Heart right ventricle (tissue), 16 donors: ENCODE data around the gene AASS. TPM values are rescaled to one million over a fixed set of nuclear protein-coding genes. Genes with fewer than 3 reads are reported as not detected.

Experiments used
- ATAC-seq, 8 donors: fragments of 200-7000 bp; cut with Tn5 transposase; one replicate each; pipeline ENCODE4 v1.9.1; 2020; ENCODE audit warnings: mild to moderate bottlenecking in 8 of 8, moderate library complexity in 8 of 8, moderate number of reproducible peaks in 1 of 8
- DNase-seq, 2 donors: peaks; one replicate each; pipeline ENCODE4 v3.0.0-alpha.2; 2020
- H3K27ac ChIP-seq, 10 donors: fragments of 200-600 bp; sonication (generic) in 2 of 10; one replicate each; pipeline versions ENCODE4 v1.5.0 to v1.8.0; 2020 to 2022; ENCODE audit warnings: mild to moderate bottlenecking in 3 of 10
- H3K27me3 ChIP-seq, 7 donors: fragments of 200-600 bp; one replicate each; pipeline ENCODE4 v1.8.0; 2021 to 2022; ENCODE audit warnings: mild to moderate bottlenecking in 2 of 7
- H3K36me3 ChIP-seq, 9 donors: fragments of 200-600 bp; sonication (generic) in 1 of 9; one replicate each; pipeline versions ENCODE4 v1.5.0 to v1.8.0; 2020 to 2022; ENCODE audit warnings: mild to moderate bottlenecking in 2 of 9
- H3K4me1 ChIP-seq, 9 donors: fragments of 200-600 bp; sonication (generic) in 1 of 9; one replicate each; pipeline versions ENCODE4 v1.5.0 to v1.8.0; 2020 to 2022; ENCODE audit warnings: mild to moderate bottlenecking in 4 of 9
- H3K4me3 ChIP-seq, 10 donors: fragments of 200-600 bp; sonication (generic) in 2 of 10; one replicate each; pipeline versions ENCODE4 v1.5.0 to v1.8.0; 2020 to 2022; ENCODE audit warnings: mild to moderate bottlenecking in 7 of 10, moderate library complexity in 2 of 10
- H3K9me3 ChIP-seq, 11 donors: fragments of 200-600 bp in 10 of 11; sonication (generic) in 2 of 11; one replicate each; pipeline versions ENCODE4 v1.5.0 to v1.8.0; 2013 to 2022; ENCODE audit warnings: mild to moderate bottlenecking in 2 of 11, control low read depth in 1 of 11, moderate library complexity in 1 of 11
- CTCF ChIP-seq, 9 donors: fragments of 200-600 bp; sonication (generic) in 2 of 9; IDR thresholded peaks; one replicate each; pipeline versions ENCODE4 v1.5.0 to v1.8.0; 2021 to 2022; ENCODE audit warnings: antibody characterized with exemption in 9 of 9, mild to moderate bottlenecking in 5 of 9, moderate library complexity in 1 of 9
- WGBS, 2 donors: extraction: QIAGEN DNeasy Blood & Tissue Kit; methylation state at CpG; one replicate each; pipeline ENCODE4 v1.1.7; 2013; ENCODE audit warnings: inconsistent platforms in 1 of 2; 5-methylcytosine and 5-hydroxymethylcytosine counted together
- intact Hi-C, 10 donors: fragments of 100-400 bp; cut with DNase I; formaldehyde crosslinking; loops; one replicate each; pipeline versions ENCODE4 v1.11.1 to v1.14.2; 2022
- polyA plus RNA-seq, 2 donors: library from polyadenylated mRNA; stranded (reverse); fragments of 200-250 nt; gene quantifications; one replicate each; pipeline ENCODE4 v1.2.3, GENCODE V29; 2013
- total RNA-seq, 10 donors: library from RNA; stranded (reverse); fragmentation: NEBNext Ultra II Directional in 3 of 10; extraction: Animal tissue kit (Norgen Biotek cat#: 25700) in 3 of 10; gene quantifications; one replicate each; pipeline versions ENCODE4 v1.2.1 to v1.2.4, GENCODE V29; 2021 to 2023
- donor health status: Arrhythmogenic right ventricular cardiomyopathy.
- donor health status: ischemic (EF 13 %, LVEDD 7.1; RV severe dilation, severe dysfunction).
- donor health status: healthy with polysubstance abuse.
- donor health status: DM: no; HTN: yes; CAD: no.
- donor health status: DM: no; HTN: no; CAD: no.
- donor health status: ischemic (EF 25% LVEDD 6.9; RV normal size, moderate dysfunction).
- donor health status: ischemic (EF 25% LVEDD 5.7; RV mildly dilated, moderate dysfunction).
- donor health status: healthy.
- donor health status: DM: yes; HTN: yes; CAD: no.
- donor health status: Ischemic cardiomyopathy.
- donor health status: ischemic (EF 35%, LVEDD 5.7; RV mildly dilated, moderate dysfunction).
- donor health status: nonischemic (EF 11% LVEDD 7.7; RV severe dilation, severe dysfunction).
- donor health status: DM: yes; HTN: yes; CAD: no.
- donor health status: PGD.
- donor health status: ischemic (EF 29% LVEDD 5.4; RV normal size, mild dysfunction).
- donor health status: nonischemic (EF 23%, LVEDD 6.1; RV moderate dilation, normal function).

AASS gene
- total and polyA plus RNA-seq, 12 donors: 14.6 to 48.1 (median 29.1) TPM

- H3K27ac ChIP-seq: no peak overlapping the region
- no peaks in the 10 kb centered on the region for H3K36me3 ChIP-seq
- intact Hi-C loops: no loop called here
- DNase-seq (no peak), ATAC-seq (no peak)
- H3K4me1 ChIP-seq: peaks cover 0 to 19% (median 7%) of the 10 kb centered on the region in 9 donors
- no peak overlapping the region for H3K4me3 ChIP-seq
- TF ChIP-seq CTCF (IDR thresholded peaks at IDR 0.05): no peak
- H3K9me3 ChIP-seq: no peaks in the 10 kb centered on the region
- WGBS, 2 donors: 44 to 77% methylated on average over 3 of the region's 3 CpGs
- H3K27me3 ChIP-seq: peaks cover 0 to 8% (median 0%) of the 10 kb centered on the region in 7 donors
Observed at GRCh38 chr7:122148081-122148480, 4.0 kb upstream of the AASS start.

DNA sequence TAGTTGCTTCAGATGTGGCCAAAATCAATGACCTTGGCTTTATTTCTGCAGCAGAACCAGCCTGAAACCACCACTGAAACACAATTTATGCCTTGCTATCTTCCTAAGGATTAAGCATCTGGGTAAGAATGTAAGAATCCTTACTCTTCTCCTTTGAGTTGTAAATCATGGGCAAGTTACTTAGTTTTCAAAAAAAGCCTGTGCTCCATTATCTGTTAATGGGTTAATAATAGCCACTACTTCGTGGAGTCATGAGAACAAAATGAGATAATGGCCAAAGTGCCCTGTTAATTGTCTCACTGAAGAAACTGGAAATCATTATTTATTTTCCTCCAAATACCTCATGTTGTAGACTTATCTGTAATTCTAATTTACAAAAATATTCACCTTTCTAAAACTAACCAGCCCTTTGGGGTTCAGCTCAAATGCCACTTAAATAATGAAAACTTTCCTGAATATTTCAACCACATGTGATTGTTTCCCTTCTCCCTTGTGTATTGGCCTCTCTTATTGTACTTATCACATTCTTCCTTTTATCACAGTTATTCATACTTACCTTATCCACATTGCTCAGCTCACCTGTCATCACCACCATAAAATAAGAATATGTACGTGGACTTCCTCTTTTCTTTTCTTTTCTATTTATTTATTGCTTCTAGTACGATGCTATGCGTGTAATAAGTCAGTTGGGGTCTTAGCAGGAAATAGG, 2.0 kb upstream of the AASS start:
- WGBS, 2 donors: 26 to 51% methylated on average over 4 of the region's 4 CpGs

GRCh38 chr7:122143376-122143750, 686 bp downstream of the AASS start:
- Histone ChIP-seq H3K4me3 (peak overlapping the region; percentile 58 to 96 (median 84)), H3K36me3 (no peaks in the 10 kb centered on the region), H3K4me1 (peaks cover 0 to 38% (median 19%) of the 10 kb centered on the region in 9 donors), H3K27ac (peak overlapping the region; percentile 71 to 96 (median 92)), H3K27me3 (peaks cover 0 to 10% (median 0%) of the 10 kb centered on the region in 7 donors), H3K9me3 (no peaks in the 10 kb centered on the region)
- peak; percentile 6 to 62 (median 20) for ATAC-seq
- TF ChIP-seq CTCF (IDR thresholded peaks at IDR 0.05): no peak
- intact Hi-C loops: loop anchor here in 1 of 10 donors (5.0 kb wide), 1 partner anchor 1414 kb away; the partner anchor contains the start of gene NDUFA5
- peak; percentile 6 to 13 for DNase-seq
- WGBS, 2 donors: 1 to 2% methylated on average over 18 of the region's 18 CpGs

More for the DNA sequence above, 2.0 kb upstream of the AASS start:
- Histone ChIP-seq H3K36me3 (no peaks in the 10 kb centered on the region), H3K4me1 (peaks cover 0 to 35% (median 19%) of the 10 kb centered on the region in 9 donors), H3K4me3 (no peak overlapping the region), H3K9me3 (no peaks in the 10 kb centered on the region), H3K27ac (peak overlapping the region in 8 of 10 donors; percentile 10 to 96 (median 66)), H3K27me3 (peaks cover 0 to 10% (median 0%) of the 10 kb centered on the region in 7 donors)
- ATAC-seq: no peak
- intact Hi-C loops: no loop called here
- DNase-seq: no peak
- no peak for TF ChIP-seq CTCF (IDR thresholded peaks at IDR 0.05)

GRCh38 chr7:122140918-122141317, 3.1 kb downstream of the AASS start:
- Histone ChIP-seq H3K36me3 (no peaks in the 10 kb centered on the region), H3K4me1 (peaks cover 0 to 58% (median 37%) of the 10 kb centered on the region in 9 donors), H3K9me3 (no peaks in the 10 kb centered on the region), H3K27me3 (peaks cover 0 to 10% (median 0%) of the 10 kb centered on the region in 7 donors), H3K4me3 (no peak overlapping the region), H3K27ac (no peak overlapping the region)
- intact Hi-C loops: loop anchor here in 1 of 10 donors (5.0 kb wide), 1 partner anchor 1416 kb away; the partner anchor contains the start of gene NDUFA5
- DNase-seq (no peak), ATAC-seq (no peak)
- WGBS, 2 donors: 97% methylated on average over 1 of the region's 1 CpG
- TF ChIP-seq CTCF (IDR thresholded peaks at IDR 0.05): no peak
